IMR-90 (cell line): ENCODE data around the gene CNTLN. TPM values are rescaled to one million over a fixed set of nuclear protein-coding genes. Genes with fewer than 3 reads are reported as not detected.
A peak's percentile ranks its signal among the peaks of the same experiment; 100 is the strongest.

ENCODE experiments used
- ATAC-seq: fragments of 200-7000 bp; cut with Tn5 transposase; 2 replicates; pipeline ENCODE4 v1.9.1; 2020; ENCODE audit warnings: low read depth, mild to moderate bottlenecking, moderate library complexity
- BruUV-seq: library from RNA; stranded (reverse); fragments of 400-500 nt; replicated peaks from 2 replicates; lab custom pipeline; 2021; lab: Mats Ljungman, UMichigan
- CTCF ChIA-PET: fragments of 300-600 bp; formaldehyde crosslinking; extraction: SDS; loops from one replicate; lab custom pipeline; 2021; ENCODE audit warnings: antibody characterized with exemption; lab: Yijun Ruan, JAX
- POLR2A ChIA-PET: fragments of 300-600 bp; sonication (Branson Sonifier 250); formaldehyde crosslinking; loops from one replicate; lab custom pipeline; 2022; ENCODE audit warnings: antibody characterized with exemption; ENCODE audit not compliant: unreplicated experiment; lab: Charles Lee
- DNase-seq: peaks from one replicate; pipeline ENCODE4 v3.0.0; 2013
- H2AFZ ChIP-seq: replicated peaks from 2 replicates; pipeline ENCODE3; 2013; ENCODE audit warnings: low read length, mild to moderate bottlenecking; ENCODE audit not compliant: poor library complexity
- H2AK5ac ChIP-seq: 2 replicates; pipeline ENCODE4 v1.6.1; 2013; ENCODE audit warnings: low read depth, low read length, inconsistent platforms
- H2AK9ac ChIP-seq: replicated peaks from 2 replicates; pipeline ENCODE3; 2013; ENCODE audit warnings: mild to moderate bottlenecking, low read depth, low read length, moderate library complexity; ENCODE audit not compliant: poor library complexity
- H2BK120ac ChIP-seq: 2 replicates; pipeline ENCODE4 v1.6.1; 2013; ENCODE audit warnings: low read depth, low read length, inconsistent platforms
- H2BK15ac ChIP-seq: 3 replicates; pipeline ENCODE4 v1.6.1; 2013; ENCODE audit warnings: low read depth, low read length, inconsistent platforms
- H2BK20ac ChIP-seq: 2 replicates; pipeline ENCODE4 v1.6.1; 2013; ENCODE audit warnings: low read depth, mild to moderate bottlenecking, inconsistent platforms, low read length, moderate library complexity
- H2BK5ac ChIP-seq: 2 replicates; pipeline ENCODE4 v1.6.1; 2013; ENCODE audit warnings: mild to moderate bottlenecking, low read depth, low read length, inconsistent platforms; ENCODE audit not compliant: poor library complexity, severe bottlenecking
- H3K14ac ChIP-seq: replicated peaks from 2 replicates; pipeline ENCODE4 v1.6.1; 2013; ENCODE audit warnings: low read depth, low read length, inconsistent platforms
- H3K18ac ChIP-seq: 2 replicates; pipeline ENCODE4 v1.6.1; 2013; ENCODE audit warnings: low read depth, low read length, control low read depth
- H3K23ac ChIP-seq: 2 replicates; pipeline ENCODE4 v1.6.1; 2013; ENCODE audit warnings: low read depth, low read length, inconsistent platforms
- H3K27ac ChIP-seq: 2 replicates; pipeline ENCODE4 v1.5.1; 2013; ENCODE audit warnings: mild to moderate bottlenecking, control low read depth, low read length; ENCODE audit not compliant: insufficient read depth
- H3K27me3 ChIP-seq: 2 replicates; pipeline ENCODE4 v1.6.1; 2013; ENCODE audit warnings: low read length; ENCODE audit not compliant: control insufficient read depth, insufficient read depth
- H3K36me3 ChIP-seq: 2 replicates; pipeline ENCODE4 v1.6.1; 2013; ENCODE audit warnings: low read length, mixed read lengths; ENCODE audit not compliant: control insufficient read depth, insufficient read depth
- H3K4ac ChIP-seq: 2 replicates; pipeline ENCODE4 v1.6.1; 2013; ENCODE audit warnings: low read depth, low read length, inconsistent platforms
- H3K4me1 ChIP-seq: 2 replicates; pipeline ENCODE4 v1.6.1; 2013; ENCODE audit warnings: low read length, mixed read lengths; ENCODE audit not compliant: control insufficient read depth, insufficient read depth
- H3K4me2 ChIP-seq: 2 replicates; pipeline ENCODE4 v1.6.1; 2013; ENCODE audit warnings: low read depth, mild to moderate bottlenecking, control low read depth, low read length, moderate library complexity
- H3K4me3 ChIP-seq: 2 replicates; pipeline ENCODE4 v1.5.1; 2013; ENCODE audit warnings: low read depth, mild to moderate bottlenecking, control low read depth, low read length, moderate library complexity; ENCODE audit not compliant: insufficient read depth
- H3K56ac ChIP-seq: 2 replicates; pipeline ENCODE4 v1.6.1; 2013; ENCODE audit warnings: low read length, inconsistent platforms; ENCODE audit not compliant: insufficient read depth; ENCODE audit errors: extremely low read depth
- H3K79me1 ChIP-seq, 2 experiments: 2 replicates each; pipeline ENCODE4 v1.6.1; 2013; ENCODE audit warnings: low read length in 2 of 2, inconsistent platforms in 1 of 2, low read depth in 1 of 2
- H3K9ac ChIP-seq: 2 replicates; pipeline ENCODE4 v1.6.1; 2013; ENCODE audit warnings: low read depth, low read length, control low read depth
- H3K9me1 ChIP-seq: 2 replicates; pipeline ENCODE4 v1.6.1; 2013; ENCODE audit warnings: low read length, inconsistent platforms; ENCODE audit not compliant: insufficient read depth
- H3K9me3 ChIP-seq: 2 replicates; pipeline ENCODE4 v1.6.1; 2013; ENCODE audit warnings: low read length; ENCODE audit not compliant: control insufficient read depth, insufficient read depth
- H4K20me1 ChIP-seq: 2 replicates; pipeline ENCODE4 v1.6.1; 2013; ENCODE audit warnings: low read length, inconsistent platforms; ENCODE audit not compliant: insufficient read depth
- H4K5ac ChIP-seq: 2 replicates; pipeline ENCODE4 v1.6.1; 2013; ENCODE audit warnings: mild to moderate bottlenecking, low read depth, low read length, control low read depth
- H4K8ac ChIP-seq, 2 experiments: 2 replicates each; pipeline ENCODE4 v1.6.1; 2013; ENCODE audit warnings: low read depth in 2 of 2, low read length in 2 of 2, control low read depth in 1 of 2, inconsistent platforms in 1 of 2
- H4K91ac ChIP-seq: 2 replicates; pipeline ENCODE4 v1.6.1; 2013; ENCODE audit warnings: low read depth, low read length, inconsistent platforms; ENCODE audit not compliant: insufficient read depth
- CEBPB ChIP-seq: IDR thresholded peaks from 2 replicates; pipeline ENCODE4 v1.6.1; 2012; ENCODE audit warnings: low read depth, low read length, improper control_type of control experiment
- MXI1 ChIP-seq: IDR thresholded peaks from 2 replicates; pipeline ENCODE4 v1.6.1; 2012; ENCODE audit warnings: low read depth, mild to moderate bottlenecking, low read length, moderate library complexity, borderline replicate concordance
- POLR2A ChIP-seq: IDR thresholded peaks from 2 replicates; pipeline ENCODE4 v1.6.1; 2012; ENCODE audit warnings: mild to moderate bottlenecking, low read depth, low read length
- SMC3 ChIP-seq: fragments of 150-350 bp; IDR thresholded peaks from 2 replicates; pipeline ENCODE4 v1.6.1; 2016; ENCODE audit warnings: low read depth, mild to moderate bottlenecking, antibody characterized with exemption, low read length, moderate library complexity
- USF2 ChIP-seq: fragments of 150-350 bp; IDR thresholded peaks from 2 replicates; pipeline ENCODE4 v1.6.1; 2017; ENCODE audit warnings: mild to moderate bottlenecking, antibody characterized with exemption, low read length, low read depth
- dilution Hi-C: fragments of 300-500 bp; cut with HindIII; formaldehyde crosslinking; loops from one replicate; pipeline ENCODE4 v1.14.3; 2018; ENCODE audit warnings: low sequenced_read_pairs; ENCODE audit not compliant: unreplicated experiment
- in situ Hi-C: fragments of 300-500 bp; cut with MboI; formaldehyde crosslinking; loops from 3 replicates; pipeline ENCODE4 v1.14.3; 2019; ENCODE audit warnings: low sequenced_read_pairs, inconsistent platforms, mixed read lengths
- intact Hi-C: fragments of 100-400 bp; cut with micrococcal nuclease; formaldehyde crosslinking; loops from 2 replicates; pipeline ENCODE4 v1.10.0; 2022
- polyA plus RNA-seq, 3 experiments: library from polyadenylated mRNA; depleted of rRNA; stranded (reverse); fragments of >200 nt; gene quantifications; 2 replicates each; pipeline ENCODE4 v1.2.3, GENCODE V29; 2012; ENCODE audit warnings: low replicate concordance in 1 of 3
- total RNA-seq: library from RNA; depleted of rRNA; stranded (reverse); fragments of >200 nt; gene quantifications from 2 replicates; pipeline ENCODE4 v1.2.3, GENCODE V29; 2012

CNTLN gene
- total and polyA plus RNA-seq, 2 of the 4 experiments (the other 2 are of a cell fraction): 3.8 to 5.9 TPM

- POLR2A ChIA-PET: no interaction called here
- no peak overlapping the region for H2BK15ac ChIP-seq
- H3K18ac ChIP-seq: no peak overlapping the region
- no peaks in the 10 kb centered on the region for H3K36me3 ChIP-seq
- H2AK5ac ChIP-seq: no peak overlapping the region
- no peak overlapping the region for H4K5ac ChIP-seq
- TF ChIP-seq POLR2A: no peak
- no peak for TF ChIP-seq SMC3
- no peak for TF ChIP-seq USF2
- no peak for TF ChIP-seq CEBPB
- TF ChIP-seq MXI1: no peak
- H3K23ac ChIP-seq: no peak overlapping the region
- no peak overlapping the region for H2AK9ac ChIP-seq
- no peak overlapping the region for H2BK5ac ChIP-seq
- H2AFZ ChIP-seq: no peak overlapping the region
- in situ Hi-C loops: no loop called here
- ATAC-seq (peak; percentile 24; the same call in 1 of the 2 replicates), DNase-seq (no peak)
- H3K27ac ChIP-seq: no peak overlapping the region
- no peaks in the 10 kb centered on the region for H3K4me1 ChIP-seq
- CTCF ChIA-PET: no interaction called here
- no peaks in the 10 kb centered on the region for H3K9me1 ChIP-seq
- dilution Hi-C loops: no loop called here
- no peaks in the 10 kb centered on the region for H4K20me1 ChIP-seq
- no peak overlapping the region for H3K14ac ChIP-seq
- H3K79me1 ChIP-seq: peaks cover 0 to 3% of the 10 kb centered on the region in 2 experiments; a peak in 1 of 4 replicates
- H3K56ac ChIP-seq: no peak overlapping the region
- H3K4me2 ChIP-seq: no peak overlapping the region
- H3K9me3 ChIP-seq: no peaks in the 10 kb centered on the region
- H3K27me3 ChIP-seq: no peaks in the 10 kb centered on the region
- no peak overlapping the region for H3K4ac ChIP-seq
- no peak overlapping the region for H4K8ac ChIP-seq
- H2BK120ac ChIP-seq: no peak overlapping the region
- H2BK20ac ChIP-seq: no peak overlapping the region
- H3K9ac ChIP-seq: no peak overlapping the region
- H3K4me3 ChIP-seq: no peak overlapping the region
- H4K91ac ChIP-seq: no peak overlapping the region
- intact Hi-C loops: no loop called here
- no TSS peak for BruUV-seq
Observed at GRCh38 chr9:17272536-17272935, 137.7 kb downstream of the CNTLN start.
